ENCODE data around the gene ZBTB16.

Gene ZBTB16, protein sequence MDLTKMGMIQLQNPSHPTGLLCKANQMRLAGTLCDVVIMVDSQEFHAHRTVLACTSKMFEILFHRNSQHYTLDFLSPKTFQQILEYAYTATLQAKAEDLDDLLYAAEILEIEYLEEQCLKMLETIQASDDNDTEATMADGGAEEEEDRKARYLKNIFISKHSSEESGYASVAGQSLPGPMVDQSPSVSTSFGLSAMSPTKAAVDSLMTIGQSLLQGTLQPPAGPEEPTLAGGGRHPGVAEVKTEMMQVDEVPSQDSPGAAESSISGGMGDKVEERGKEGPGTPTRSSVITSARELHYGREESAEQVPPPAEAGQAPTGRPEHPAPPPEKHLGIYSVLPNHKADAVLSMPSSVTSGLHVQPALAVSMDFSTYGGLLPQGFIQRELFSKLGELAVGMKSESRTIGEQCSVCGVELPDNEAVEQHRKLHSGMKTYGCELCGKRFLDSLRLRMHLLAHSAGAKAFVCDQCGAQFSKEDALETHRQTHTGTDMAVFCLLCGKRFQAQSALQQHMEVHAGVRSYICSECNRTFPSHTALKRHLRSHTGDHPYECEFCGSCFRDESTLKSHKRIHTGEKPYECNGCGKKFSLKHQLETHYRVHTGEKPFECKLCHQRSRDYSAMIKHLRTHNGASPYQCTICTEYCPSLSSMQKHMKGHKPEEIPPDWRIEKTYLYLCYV

GRCh38 chr11:114059278-114059983 lies at the start of gene ZBTB16:
ZBTB16 (plus strand) TSS chr11:114059711; CDS start chr11:114063301, 3,590 bp downstream.
- H3K27ac ChIP-seq (ENCODE audit: low read length), result peak within 1 kb of the TSS; percentile 82
- no peaks in the 10 kb centered on the region for H3K9me3 ChIP-seq (ENCODE audit: control insufficient read depth in 1 of 2, low read length in 2 of 2)
- H3K27me3 ChIP-seq (ENCODE audit: low read depth, low read length), result peaks cover 4% of the 10 kb centered on the region
- H3K4me1 ChIP-seq (ENCODE audit: control insufficient read depth in 1 of 2, insufficient read depth in 2 of 2, low read length in 2 of 2), result peaks cover 8 to 33% of the 10 kb centered on the region in 2 donors
- H3K4me3 ChIP-seq (ENCODE audit: low read depth in 1 of 2, low read length in 2 of 2), result peak within 1 kb of the TSS; percentile 83 to 97
- peaks cover 7 to 15% of the 10 kb centered on the region in 2 donors for H3K36me3 ChIP-seq (ENCODE audit: control insufficient read depth in 1 of 2, insufficient read depth in 2 of 2, low read length in 2 of 2)

GRCh38 chr11:114010931-114011330 lies 48.6 kb upstream of the ZBTB16 start:
- Histone ChIP-seq H3K4me1 (ENCODE audit: control insufficient read depth in 1 of 2, insufficient read depth in 2 of 2, low read length in 2 of 2) (no peaks in the 10 kb centered on the region), H3K27ac (ENCODE audit: low read length) (no peak overlapping the region), H3K36me3 (ENCODE audit: control insufficient read depth in 1 of 2, insufficient read depth in 2 of 2, low read length in 2 of 2) (no peaks in the 10 kb centered on the region), H3K4me3 (ENCODE audit: low read depth in 1 of 2, low read length in 2 of 2) (no peak overlapping the region), H3K9me3 (ENCODE audit: control insufficient read depth in 1 of 2, low read length in 2 of 2) (no peaks in the 10 kb centered on the region), H3K27me3 (ENCODE audit: low read depth, low read length) (no peaks in the 10 kb centered on the region)

GRCh38 chr11:114011443-114011842 lies 48.1 kb upstream of the ZBTB16 start:
- H3K27ac ChIP-seq (ENCODE audit: low read length), result no peak overlapping the region
- no peaks in the 10 kb centered on the region for H3K36me3 ChIP-seq (ENCODE audit: control insufficient read depth in 1 of 2, insufficient read depth in 2 of 2, low read length in 2 of 2)
- no peaks in the 10 kb centered on the region for H3K27me3 ChIP-seq (ENCODE audit: low read depth, low read length)
- H3K4me1 ChIP-seq (ENCODE audit: control insufficient read depth in 1 of 2, insufficient read depth in 2 of 2, low read length in 2 of 2), result no peaks in the 10 kb centered on the region
- no peaks in the 10 kb centered on the region for H3K9me3 ChIP-seq (ENCODE audit: control insufficient read depth in 1 of 2, low read length in 2 of 2)
- no peak overlapping the region for H3K4me3 ChIP-seq (ENCODE audit: low read depth in 1 of 2, low read length in 2 of 2)

DNA sequence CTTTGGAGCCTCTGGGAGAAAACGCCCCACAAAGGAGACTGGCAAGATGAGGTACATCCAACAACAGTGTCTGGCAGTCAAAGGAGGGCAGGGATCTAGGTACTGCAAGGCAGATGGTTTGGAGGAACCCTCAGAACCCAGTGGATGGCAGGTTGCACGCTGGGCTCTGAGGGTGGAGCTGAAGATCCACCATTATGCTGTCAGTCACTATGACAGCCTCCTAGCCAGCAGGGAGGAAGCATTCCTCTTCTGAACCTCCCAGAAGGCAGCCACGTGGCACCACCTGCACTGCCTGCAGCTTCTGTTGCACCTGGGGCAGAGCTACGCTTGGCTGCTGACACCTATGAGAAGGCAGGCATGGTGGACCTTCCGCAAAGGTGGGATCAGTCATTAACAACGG lies 44.4 kb upstream of the ZBTB16 start:
- no peak overlapping the region for H3K27ac ChIP-seq (ENCODE audit: low read length)
- no peaks in the 10 kb centered on the region for H3K4me1 ChIP-seq (ENCODE audit: control insufficient read depth in 1 of 2, insufficient read depth in 2 of 2, low read length in 2 of 2)
- no peaks in the 10 kb centered on the region for H3K36me3 ChIP-seq (ENCODE audit: control insufficient read depth in 1 of 2, insufficient read depth in 2 of 2, low read length in 2 of 2)
- H3K4me3 ChIP-seq (ENCODE audit: low read depth in 1 of 2, low read length in 2 of 2), result no peak overlapping the region
- H3K9me3 ChIP-seq (ENCODE audit: control insufficient read depth in 1 of 2, low read length in 2 of 2), result no peaks in the 10 kb centered on the region
- no peaks in the 10 kb centered on the region for H3K27me3 ChIP-seq (ENCODE audit: low read depth, low read length)

- no peak overlapping the region for H3K27ac ChIP-seq (ENCODE audit: low read length)
- no peaks in the 10 kb centered on the region for H3K9me3 ChIP-seq (ENCODE audit: control insufficient read depth in 1 of 2, low read length in 2 of 2)
- H3K36me3 ChIP-seq (ENCODE audit: control insufficient read depth in 1 of 2, insufficient read depth in 2 of 2, low read length in 2 of 2), result no peaks in the 10 kb centered on the region
These were observed 42.5 kb upstream of the ZBTB16 start for GRCh38 chr11:114016986-114017385.

GRCh38 chr11:114017723-114018122 lies 41.8 kb upstream of the ZBTB16 start:
- Histone ChIP-seq H3K27ac (ENCODE audit: low read length) (no peak overlapping the region), H3K9me3 (ENCODE audit: control insufficient read depth in 1 of 2, low read length in 2 of 2) (no peaks in the 10 kb centered on the region), H3K4me3 (ENCODE audit: low read depth in 1 of 2, low read length in 2 of 2) (no peak overlapping the region), H3K27me3 (ENCODE audit: low read depth, low read length) (no peaks in the 10 kb centered on the region), H3K36me3 (ENCODE audit: control insufficient read depth in 1 of 2, insufficient read depth in 2 of 2, low read length in 2 of 2) (no peaks in the 10 kb centered on the region), H3K4me1 (ENCODE audit: control insufficient read depth in 1 of 2, insufficient read depth in 2 of 2, low read length in 2 of 2) (no peaks in the 10 kb centered on the region)

More at GRCh38 chr11:114016986-114017385, 42.5 kb upstream of the ZBTB16 start:
- Histone ChIP-seq H3K4me3 (ENCODE audit: low read depth in 1 of 2, low read length in 2 of 2) (no peak overlapping the region), H3K27me3 (ENCODE audit: low read depth, low read length) (no peaks in the 10 kb centered on the region), H3K4me1 (ENCODE audit: control insufficient read depth in 1 of 2, insufficient read depth in 2 of 2, low read length in 2 of 2) (no peaks in the 10 kb centered on the region)

- Histone ChIP-seq H3K27ac (ENCODE audit: low read length) (no peak overlapping the region), H3K4me1 (ENCODE audit: control insufficient read depth in 1 of 2, insufficient read depth in 2 of 2, low read length in 2 of 2) (no peaks in the 10 kb centered on the region), H3K36me3 (ENCODE audit: control insufficient read depth in 1 of 2, insufficient read depth in 2 of 2, low read length in 2 of 2) (no peaks in the 10 kb centered on the region), H3K27me3 (ENCODE audit: low read depth, low read length) (no peaks in the 10 kb centered on the region), H3K9me3 (ENCODE audit: control insufficient read depth in 1 of 2, low read length in 2 of 2) (no peaks in the 10 kb centered on the region), H3K4me3 (ENCODE audit: low read depth in 1 of 2, low read length in 2 of 2) (no peak overlapping the region)
These were observed 40.5 kb upstream of the ZBTB16 start for GRCh38 chr11:114019046-114019445.

GRCh38 chr11:114019574-114019973 lies 39.9 kb upstream of the ZBTB16 start:
- Histone ChIP-seq H3K27me3 (ENCODE audit: low read depth, low read length) (no peaks in the 10 kb centered on the region), H3K9me3 (ENCODE audit: control insufficient read depth in 1 of 2, low read length in 2 of 2) (no peaks in the 10 kb centered on the region), H3K36me3 (ENCODE audit: control insufficient read depth in 1 of 2, insufficient read depth in 2 of 2, low read length in 2 of 2) (no peaks in the 10 kb centered on the region), H3K4me1 (ENCODE audit: control insufficient read depth in 1 of 2, insufficient read depth in 2 of 2, low read length in 2 of 2) (no peaks in the 10 kb centered on the region), H3K4me3 (ENCODE audit: low read depth in 1 of 2, low read length in 2 of 2) (no peak overlapping the region), H3K27ac (ENCODE audit: low read length) (no peak overlapping the region)

DNA sequence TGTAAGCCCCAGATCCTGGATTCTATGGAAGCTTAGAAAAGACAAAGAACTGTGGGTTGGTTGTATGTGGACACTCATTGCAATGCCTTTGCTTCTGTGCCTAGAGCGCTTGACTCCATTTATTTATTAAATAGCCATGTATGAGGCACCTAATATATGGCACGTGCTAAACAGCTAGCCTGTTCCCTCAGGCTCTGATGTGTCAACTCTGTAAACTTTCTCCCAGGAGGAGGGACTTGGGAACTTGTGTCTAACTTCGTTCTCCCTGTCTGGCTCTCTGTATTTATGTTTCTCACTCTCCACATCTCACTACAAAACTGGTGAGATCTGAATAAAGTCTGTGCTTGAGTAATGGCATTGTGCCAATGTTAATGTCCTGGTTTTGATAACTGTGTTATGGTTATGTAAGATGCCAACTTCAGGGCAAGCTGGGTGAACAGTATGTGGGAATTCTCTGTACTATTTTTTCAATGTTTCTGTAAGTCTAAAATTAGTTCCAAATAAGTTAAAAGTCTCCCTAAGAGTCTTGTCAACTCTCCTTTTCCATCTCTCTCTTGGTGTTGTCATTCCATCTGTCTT lies 34.1 kb upstream of the ZBTB16 start:
- no peaks in the 10 kb centered on the region for H3K27me3 ChIP-seq (ENCODE audit: low read depth, low read length)
- H3K9me3 ChIP-seq (ENCODE audit: control insufficient read depth in 1 of 2, low read length in 2 of 2), result no peaks in the 10 kb centered on the region
- H3K4me3 ChIP-seq (ENCODE audit: low read depth in 1 of 2, low read length in 2 of 2), result no peak overlapping the region
- H3K36me3 ChIP-seq (ENCODE audit: control insufficient read depth in 1 of 2, insufficient read depth in 2 of 2, low read length in 2 of 2), result no peaks in the 10 kb centered on the region
- peaks cover 0 to 5% of the 10 kb centered on the region in 2 donors for H3K4me1 ChIP-seq (ENCODE audit: control insufficient read depth in 1 of 2, insufficient read depth in 2 of 2, low read length in 2 of 2)
- no peak overlapping the region for H3K27ac ChIP-seq (ENCODE audit: low read length)

- Histone ChIP-seq H3K27me3 (ENCODE audit: low read depth, low read length) (no peaks in the 10 kb centered on the region), H3K27ac (ENCODE audit: low read length) (no peak overlapping the region), H3K4me1 (ENCODE audit: control insufficient read depth in 1 of 2, insufficient read depth in 2 of 2, low read length in 2 of 2) (peaks cover 0 to 5% of the 10 kb centered on the region in 2 donors), H3K36me3 (ENCODE audit: control insufficient read depth in 1 of 2, insufficient read depth in 2 of 2, low read length in 2 of 2) (no peaks in the 10 kb centered on the region), H3K9me3 (ENCODE audit: control insufficient read depth in 1 of 2, low read length in 2 of 2) (no peaks in the 10 kb centered on the region), H3K4me3 (ENCODE audit: low read depth in 1 of 2, low read length in 2 of 2) (no peak overlapping the region)
These were observed 33.2 kb upstream of the ZBTB16 start for GRCh38 chr11:114026355-114026754.

GRCh38 chr11:114027391-114027790 lies 32.1 kb upstream of the ZBTB16 start:
- Histone ChIP-seq H3K9me3 (ENCODE audit: control insufficient read depth in 1 of 2, low read length in 2 of 2) (no peaks in the 10 kb centered on the region), H3K36me3 (ENCODE audit: control insufficient read depth in 1 of 2, insufficient read depth in 2 of 2, low read length in 2 of 2) (no peaks in the 10 kb centered on the region), H3K4me1 (ENCODE audit: control insufficient read depth in 1 of 2, insufficient read depth in 2 of 2, low read length in 2 of 2) (peaks cover 0 to 5% of the 10 kb centered on the region in 2 donors), H3K27ac (ENCODE audit: low read length) (no peak overlapping the region), H3K27me3 (ENCODE audit: low read depth, low read length) (no peaks in the 10 kb centered on the region), H3K4me3 (ENCODE audit: low read depth in 1 of 2, low read length in 2 of 2) (no peak overlapping the region)

All from muscle layer of duodenum (tissue), 2 donors.